ENCODE measurements around the gene ODAD3.
"Not testable (repeated sequence)": the region's sequence is repeated elsewhere in the genome, so short reads cannot be mapped to it uniquely, and the experiment has no call there.

The ODAD3 gene

DNA sequence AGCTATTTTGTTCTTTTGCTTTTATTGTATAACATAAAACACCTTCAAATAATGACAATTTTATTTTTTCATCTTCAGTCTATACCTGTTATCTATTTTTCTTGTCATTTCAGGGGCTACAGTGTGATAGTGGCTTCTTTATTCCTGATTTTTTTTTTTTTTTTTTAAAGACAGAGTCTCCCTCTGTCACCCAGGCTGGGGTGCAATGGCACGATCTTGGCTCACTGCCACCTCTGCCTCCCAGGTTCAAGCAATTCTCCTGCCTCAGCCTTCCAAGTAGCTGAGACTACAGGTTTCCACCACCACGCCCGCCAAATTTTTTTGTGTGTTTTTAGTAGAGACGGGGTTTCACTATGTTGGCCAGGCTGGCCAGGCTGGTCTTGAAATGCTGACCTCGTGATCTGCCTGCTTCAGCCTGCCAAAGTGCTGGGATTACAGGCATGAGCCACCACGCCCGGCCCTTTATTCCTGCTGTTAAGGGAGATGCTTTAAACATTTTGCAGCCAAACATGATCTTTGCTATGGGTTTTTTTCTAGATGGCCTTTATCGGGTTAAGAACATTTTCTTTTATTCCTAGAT, 33.4 kb upstream of the ODAD3 start:
- H3K4me3 Mint-ChIP-seq, DNase-seq: not testable (repeated sequence)

DNA sequence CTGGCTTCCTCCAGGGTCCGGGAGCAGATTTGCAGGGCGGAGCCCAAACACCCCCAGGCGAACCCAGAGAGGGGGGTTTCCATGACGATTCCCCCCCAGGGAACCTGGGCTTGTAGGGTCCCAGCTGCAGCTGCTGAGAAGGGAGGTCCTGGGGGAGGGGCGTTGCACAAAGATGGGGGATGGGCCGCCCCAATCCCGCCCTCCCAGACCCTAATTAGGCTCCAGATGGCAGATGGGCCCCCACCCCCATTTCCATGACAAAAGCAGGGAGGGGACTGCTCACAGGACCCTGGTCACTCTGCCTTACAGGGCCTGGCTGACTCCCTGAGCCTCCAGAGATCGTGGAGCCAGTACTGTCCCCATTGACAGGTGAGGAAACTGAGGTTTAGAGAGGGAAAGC, 30.7 kb upstream of the ODAD3 start:
- Mint-ChIP-seq H3K27ac (no peak overlapping the region), H3K9me3 (no peaks in the 10 kb centered on the region), H3K4me1 (no peaks in the 10 kb centered on the region), H3K4me3 (no peak overlapping the region), H3K27me3 (peaks cover 3% of the 10 kb centered on the region)
- no peak for DNase-seq
- no peak for ATAC-seq

More for the DNA sequence above, 33.4 kb upstream of the ODAD3 start:
- H3K27ac Mint-ChIP-seq, H3K9me3 Mint-ChIP-seq, H3K4me1 Mint-ChIP-seq, ATAC-seq: not testable (repeated sequence)
- H3K27me3 Mint-ChIP-seq, result peaks cover 13% of the 10 kb centered on the region

DNA sequence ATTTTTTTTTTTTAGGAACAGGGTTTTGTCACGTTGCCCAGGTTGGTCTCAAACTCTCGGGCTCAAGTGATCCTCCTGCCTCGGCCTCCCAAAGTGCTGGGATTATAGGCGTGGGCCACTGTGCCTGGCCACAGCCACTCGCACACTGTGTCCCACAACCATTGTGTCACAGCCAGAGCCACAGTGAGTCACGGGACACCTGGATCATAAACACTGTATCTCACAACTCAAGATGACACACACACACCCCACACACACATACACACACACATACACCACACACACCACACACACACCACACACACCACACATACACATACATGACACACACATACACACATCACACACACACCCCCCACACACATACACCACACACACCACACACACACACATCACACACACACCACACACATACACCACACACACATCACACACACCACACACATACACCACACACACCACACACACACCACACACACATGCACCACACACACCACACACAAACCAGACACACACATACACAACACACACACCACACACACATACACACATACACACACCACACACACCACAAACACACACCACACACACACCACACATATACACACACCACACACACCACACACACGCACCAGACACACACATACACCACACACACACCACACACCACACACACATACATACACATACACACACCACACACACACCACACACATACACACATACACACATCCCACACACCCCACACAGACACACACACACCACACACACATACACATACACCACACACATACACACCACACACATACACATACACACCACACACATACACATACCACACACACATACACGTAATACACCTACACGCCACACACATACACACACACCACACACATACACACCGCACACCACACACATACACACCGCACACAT, 29.7 kb upstream of the ODAD3 start:
- Mint-ChIP-seq H3K27ac (no peak overlapping the region), H3K27me3 (peaks cover 13% of the 10 kb centered on the region), H3K4me1 (no peaks in the 10 kb centered on the region), H3K4me3 (no peak overlapping the region), H3K9me3 (no peaks in the 10 kb centered on the region)
- ATAC-seq, result no peak
- no peak for DNase-seq

DNA sequence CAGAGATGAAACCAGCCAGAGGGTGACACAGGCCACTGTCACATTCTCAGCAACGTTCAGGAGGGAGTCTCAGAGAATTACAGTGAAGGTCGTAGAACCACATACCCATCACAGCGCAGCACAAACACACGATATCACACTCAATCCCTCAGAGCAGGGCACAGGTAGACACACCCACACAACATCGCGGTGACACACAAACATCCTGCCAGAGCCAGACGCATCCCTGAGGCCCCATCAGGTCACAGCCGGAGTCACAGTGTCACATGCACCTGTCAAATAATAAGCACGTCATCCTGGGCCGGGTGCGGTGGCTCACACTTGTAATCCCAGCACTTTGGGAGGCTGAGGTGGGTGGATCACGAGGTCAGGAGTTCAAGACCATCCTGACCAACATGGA, 28.5 kb upstream of the ODAD3 start:
- H3K4me1 Mint-ChIP-seq, result no peaks in the 10 kb centered on the region
- H3K9me3 Mint-ChIP-seq, result no peaks in the 10 kb centered on the region
- DNase-seq (no peak), ATAC-seq (no peak)
- no peak overlapping the region for H3K4me3 Mint-ChIP-seq
- no peak overlapping the region for H3K27ac Mint-ChIP-seq
- H3K27me3 Mint-ChIP-seq, result peaks cover 18% of the 10 kb centered on the region

DNA sequence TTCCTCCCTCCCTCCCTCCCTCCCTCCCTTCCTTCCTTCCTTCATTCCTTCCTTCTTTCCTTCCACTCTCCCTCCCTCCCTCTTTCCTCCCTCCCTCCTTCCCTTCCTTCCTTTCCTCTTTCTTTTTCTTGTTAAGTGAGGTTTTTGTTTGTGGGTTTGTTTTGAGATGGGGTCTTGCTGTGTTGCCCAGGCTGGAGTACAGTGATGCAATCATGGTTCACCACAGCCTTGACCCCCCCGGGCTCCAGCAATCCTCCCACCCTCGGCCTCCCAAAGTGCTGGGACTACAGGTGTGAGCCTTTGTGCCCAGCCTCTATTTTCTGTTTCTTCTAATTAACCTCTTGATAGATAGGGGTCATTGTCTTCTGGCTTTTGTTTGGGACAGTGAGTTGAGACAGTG, 26.5 kb upstream of the ODAD3 start:
- no peak overlapping the region for H3K27ac Mint-ChIP-seq
- no peak for ATAC-seq
- H3K4me3 Mint-ChIP-seq, result no peak overlapping the region
- no peaks in the 10 kb centered on the region for H3K9me3 Mint-ChIP-seq
- peaks cover 31% of the 10 kb centered on the region for H3K27me3 Mint-ChIP-seq
- no peak for DNase-seq
- H3K4me1 Mint-ChIP-seq, result no peaks in the 10 kb centered on the region

DNA sequence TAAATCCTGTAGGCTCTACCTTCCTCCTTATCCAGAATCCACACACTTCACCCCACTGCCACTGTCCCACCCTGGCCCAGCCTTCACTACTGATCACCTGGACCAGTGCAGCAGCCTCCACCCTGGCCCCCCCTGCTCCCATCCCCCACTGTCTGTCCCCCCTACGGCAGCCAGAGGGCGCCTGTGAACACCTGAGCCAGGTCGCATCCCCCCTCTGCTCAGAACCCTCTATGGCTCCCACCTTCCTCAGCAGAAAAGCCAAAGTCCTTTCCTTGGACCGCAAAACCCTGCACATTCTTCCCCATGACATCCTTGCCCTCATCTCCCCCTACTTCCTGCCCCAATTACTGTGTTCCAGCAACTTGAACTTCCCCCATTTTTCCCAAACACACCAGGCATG, 25.3 kb upstream of the ODAD3 start:
- Mint-ChIP-seq H3K9me3 (no peaks in the 10 kb centered on the region), H3K27ac (no peak overlapping the region), H3K4me1 (no peaks in the 10 kb centered on the region), H3K27me3 (peaks cover 38% of the 10 kb centered on the region), H3K4me3 (no peak overlapping the region)
- no peak for DNase-seq
- ATAC-seq, result no peak

DNA sequence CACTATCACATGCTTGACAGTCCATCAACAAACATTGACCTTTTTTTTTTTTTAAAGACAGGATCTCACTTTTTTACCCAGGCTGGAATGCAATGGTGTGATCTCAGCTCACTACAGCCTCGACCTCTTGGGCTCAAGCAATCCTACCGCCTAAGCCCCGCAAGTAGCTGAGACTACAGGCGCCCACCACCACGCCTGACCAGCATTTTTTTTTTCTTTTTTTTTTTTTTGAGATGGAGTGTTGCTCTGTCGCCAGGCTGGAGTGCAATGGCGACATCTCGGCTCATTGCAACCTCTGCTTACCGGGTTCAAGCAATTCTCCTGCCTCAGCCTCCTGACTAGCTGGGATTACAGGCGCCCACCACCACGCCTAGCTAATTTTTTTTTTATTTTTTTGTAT, 24.0 kb upstream of the ODAD3 start:
- not testable (repeated sequence) for H3K4me1 Mint-ChIP-seq, ATAC-seq

DNA sequence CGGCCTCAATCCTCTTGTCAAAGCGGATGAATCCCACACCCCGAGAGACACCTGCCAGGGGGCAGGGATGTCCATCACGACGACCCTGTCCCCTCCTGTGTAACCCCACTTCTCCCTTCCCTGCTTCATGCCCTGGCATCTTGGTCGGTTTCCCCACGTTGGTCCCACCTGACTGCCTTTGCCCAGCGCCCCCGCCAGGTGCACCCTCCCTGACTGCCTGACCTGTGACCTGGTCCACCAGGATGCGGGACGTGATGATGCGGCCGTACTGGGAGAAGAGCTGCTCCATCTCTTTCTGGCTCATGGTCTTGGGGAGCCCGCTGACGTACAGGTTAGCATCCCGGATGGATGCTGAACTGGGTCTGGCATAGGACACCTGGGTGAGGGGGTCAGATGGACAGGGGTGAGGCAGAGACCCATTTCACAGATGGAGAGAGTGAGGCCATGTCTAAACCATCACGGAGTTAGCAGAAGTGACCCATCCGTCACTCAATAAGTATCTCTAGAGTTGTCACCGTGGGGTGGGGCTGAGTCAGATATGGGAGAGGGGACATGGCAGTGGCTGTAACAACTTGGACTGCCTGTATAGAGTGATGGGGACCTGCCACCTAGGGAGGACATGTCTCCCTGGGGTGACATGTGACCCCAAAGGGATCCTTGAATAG, 23.4 kb upstream of the ODAD3 start:
- DNase-seq, result no peak
- Mint-ChIP-seq H3K27me3 (peaks cover 38% of the 10 kb centered on the region), H3K4me3 (no peak overlapping the region), H3K4me1 (no peaks in the 10 kb centered on the region), H3K9me3 (no peaks in the 10 kb centered on the region), H3K27ac (no peak overlapping the region)
- ATAC-seq, result no peak

More for the DNA sequence above, 24.0 kb upstream of the ODAD3 start:
- not testable (repeated sequence) for H3K27ac Mint-ChIP-seq, H3K9me3 Mint-ChIP-seq, H3K4me3 Mint-ChIP-seq, DNase-seq
- peaks cover 38% of the 10 kb centered on the region for H3K27me3 Mint-ChIP-seq

DNA sequence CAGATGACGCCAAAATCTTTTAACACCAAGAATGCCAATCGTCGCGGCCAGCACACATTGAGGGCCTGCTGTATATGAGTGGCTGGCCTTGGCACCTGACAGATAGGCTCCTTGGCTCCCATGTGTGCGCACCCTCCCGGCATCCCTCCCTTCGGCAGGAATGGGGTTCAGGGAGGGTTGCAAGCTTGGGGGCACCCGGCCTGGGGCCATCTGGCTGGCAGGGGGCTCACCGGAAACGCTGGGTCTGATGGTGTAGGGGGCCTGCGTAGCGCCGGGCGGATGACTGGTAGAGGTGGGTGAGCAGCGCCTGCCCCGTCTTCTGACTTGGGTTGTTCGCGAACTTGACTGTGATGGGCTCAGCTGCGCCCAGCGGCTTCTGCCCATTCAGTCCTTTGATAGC, 22.9 kb upstream of the ODAD3 start:
- no peak for DNase-seq
- no peak for ATAC-seq
- Mint-ChIP-seq H3K27ac (no peak overlapping the region), H3K9me3 (no peaks in the 10 kb centered on the region), H3K27me3 (peaks cover 38% of the 10 kb centered on the region), H3K4me1 (no peaks in the 10 kb centered on the region), H3K4me3 (no peak overlapping the region)

DNA sequence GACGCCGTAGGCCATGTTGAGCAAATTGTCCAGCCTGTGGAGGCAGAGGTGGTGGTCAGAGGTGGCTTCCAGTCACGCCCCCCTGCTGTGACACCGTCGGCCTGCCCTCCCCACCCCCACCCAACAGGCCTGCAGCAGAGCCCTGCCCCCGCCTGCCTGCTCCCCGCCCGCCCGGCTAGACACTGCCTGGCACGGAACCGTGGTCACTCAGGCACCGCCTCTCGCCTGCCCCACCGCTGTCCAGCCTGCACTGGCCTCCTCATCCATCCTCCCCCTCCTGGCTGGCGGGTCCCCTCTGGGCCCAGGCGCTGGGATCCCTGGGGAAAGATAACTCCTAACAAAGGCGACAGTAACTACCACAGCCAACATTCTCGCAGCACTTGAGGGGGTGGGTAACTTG, 22.2 kb upstream of the ODAD3 start:
- H3K4me1 Mint-ChIP-seq, result no peaks in the 10 kb centered on the region
- H3K9me3 Mint-ChIP-seq, result no peaks in the 10 kb centered on the region
- no peak overlapping the region for H3K4me3 Mint-ChIP-seq
- no peak for DNase-seq
- H3K27me3 Mint-ChIP-seq, result peaks cover 43% of the 10 kb centered on the region
- ATAC-seq, result no peak
- no peak overlapping the region for H3K27ac Mint-ChIP-seq

DNA sequence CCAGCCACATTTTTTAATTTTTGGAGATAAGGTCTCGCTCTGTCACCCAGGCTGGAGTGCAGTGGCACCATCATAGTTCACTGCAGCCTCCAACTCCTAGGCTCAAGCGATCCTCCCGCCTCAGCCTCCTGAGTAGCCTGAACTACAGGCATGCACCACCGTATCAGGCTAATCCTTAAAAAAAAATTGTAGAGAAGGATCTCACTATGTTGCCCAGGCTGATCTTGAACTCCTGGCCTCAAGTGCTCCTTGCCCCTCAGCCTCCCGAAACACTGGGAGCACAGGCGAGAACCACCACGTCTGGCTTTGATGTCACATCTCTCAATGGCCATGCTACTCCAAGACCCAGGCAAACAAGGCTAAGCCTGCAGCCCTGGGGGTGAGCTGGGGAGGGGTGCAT, 21.7 kb upstream of the ODAD3 start:
- DNase-seq (no peak), ATAC-seq (no peak)
- Mint-ChIP-seq H3K27ac (no peak overlapping the region), H3K4me3 (no peak overlapping the region), H3K9me3 (no peaks in the 10 kb centered on the region), H3K4me1 (no peaks in the 10 kb centered on the region), H3K27me3 (peaks cover 43% of the 10 kb centered on the region)

DNA sequence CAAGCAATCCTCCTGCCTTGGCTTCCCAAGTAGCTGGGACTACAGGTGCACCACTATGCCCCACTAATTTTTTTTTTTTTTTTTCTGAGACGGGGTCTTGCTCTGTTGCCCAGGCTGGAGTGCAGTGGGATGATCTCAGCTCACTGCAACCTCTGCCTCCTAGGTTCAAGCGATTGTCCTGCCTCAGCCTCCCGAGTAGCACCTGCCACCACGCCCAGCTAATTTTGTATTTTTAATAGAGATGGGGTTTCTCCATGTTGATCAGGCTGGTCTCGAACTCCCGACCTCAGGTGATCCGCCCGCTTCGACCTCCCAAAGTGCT, 20.3 kb upstream of the ODAD3 start:
- not testable (repeated sequence) for DNase-seq, H3K9me3 Mint-ChIP-seq, H3K4me1 Mint-ChIP-seq, ATAC-seq, H3K4me3 Mint-ChIP-seq
- peaks cover 36% of the 10 kb centered on the region for H3K27me3 Mint-ChIP-seq
- H3K27ac Mint-ChIP-seq, result peak overlapping the region in 1 of 2 donors; percentile 82

DNA sequence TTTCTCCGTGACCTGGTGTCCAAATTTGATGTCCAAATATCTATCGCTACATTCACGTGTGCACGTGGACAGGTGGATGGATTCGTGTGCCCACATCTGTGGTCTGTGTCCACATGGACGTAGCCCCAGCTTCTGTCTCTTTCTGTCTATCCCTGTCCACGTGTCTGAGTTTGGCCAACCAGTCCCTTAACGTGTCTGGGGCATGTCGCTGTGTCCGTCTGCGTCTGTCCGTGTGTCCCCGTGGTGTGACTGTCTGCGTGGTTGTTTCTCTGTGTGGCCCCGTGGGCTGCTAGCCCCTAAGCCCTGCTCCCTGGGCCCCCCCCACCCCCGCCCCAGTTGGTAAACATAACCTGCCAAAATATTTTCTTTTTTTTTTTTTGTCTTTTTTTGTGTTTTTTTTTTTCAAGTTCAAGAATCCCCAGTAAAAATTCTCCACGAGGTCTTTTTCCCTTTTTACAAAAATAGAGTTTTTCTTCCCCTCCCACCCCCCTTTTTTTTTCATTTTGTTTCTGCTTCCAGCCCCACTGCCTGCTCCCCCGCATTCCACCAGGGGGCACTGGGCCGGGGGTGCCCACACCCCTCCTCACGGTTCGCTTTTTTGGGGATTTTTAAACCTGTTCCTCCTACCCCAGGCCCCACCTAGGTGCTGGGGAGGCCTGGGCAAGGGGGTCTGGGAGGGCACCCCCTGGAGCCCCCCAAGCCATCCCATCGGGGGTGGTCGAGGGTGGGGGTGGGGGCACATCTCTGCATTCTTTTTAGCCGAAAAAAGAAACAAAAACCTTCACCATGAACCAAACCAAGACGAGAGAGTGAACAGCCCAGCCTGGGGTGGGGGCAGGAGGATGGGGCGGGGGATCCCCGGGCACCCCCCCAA, 18.8 kb upstream of the ODAD3 start:
- H3K4me3 Mint-ChIP-seq, result no peak overlapping the region
- ATAC-seq (peak; percentile 58), DNase-seq (no peak)
- H3K9me3 Mint-ChIP-seq, result no peaks in the 10 kb centered on the region
- no peak overlapping the region for H3K27ac Mint-ChIP-seq
- H3K4me1 Mint-ChIP-seq, result no peaks in the 10 kb centered on the region
- H3K27me3 Mint-ChIP-seq, result peaks cover 28% of the 10 kb centered on the region

DNA sequence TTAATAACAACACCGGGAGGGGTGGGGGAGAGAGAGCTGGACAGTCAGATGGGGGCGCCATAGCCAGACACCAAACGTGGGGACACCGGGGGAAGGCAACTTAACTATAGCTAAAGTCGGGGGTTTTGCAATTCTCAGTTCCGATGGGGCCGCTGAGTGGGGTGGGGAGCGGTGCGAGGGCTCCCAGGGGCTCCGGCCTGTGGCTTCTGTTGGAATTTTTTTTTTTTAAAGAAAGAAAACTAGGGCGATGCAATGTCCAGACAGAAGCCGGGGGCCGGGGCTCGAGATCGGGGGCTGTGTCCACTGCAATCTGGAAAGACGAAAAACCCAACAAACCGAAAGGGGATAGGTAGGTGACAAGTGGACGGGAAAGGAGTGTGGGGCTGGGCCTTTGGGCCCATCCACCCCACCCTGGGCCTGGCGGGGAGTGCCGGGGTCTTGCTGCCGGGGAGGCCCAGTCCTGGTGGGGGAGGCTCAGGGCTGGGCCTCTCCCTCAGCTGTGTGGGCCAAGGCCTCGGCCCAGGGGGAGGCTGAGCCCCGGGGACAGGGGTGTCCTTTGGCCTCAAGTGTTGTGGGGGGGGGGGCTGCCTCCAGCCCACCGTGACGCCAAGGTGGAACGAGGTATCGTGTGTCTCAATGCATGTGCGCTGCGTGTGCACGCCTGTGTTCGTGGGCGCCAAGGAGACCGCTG, 17.8 kb upstream of the ODAD3 start:
- no peaks in the 10 kb centered on the region for H3K4me1 Mint-ChIP-seq
- DNase-seq (no peak), ATAC-seq (peak; percentile 9)
- H3K27me3 Mint-ChIP-seq, result peaks cover 19% of the 10 kb centered on the region
- H3K27ac Mint-ChIP-seq, result peak overlapping the region in 1 of 2 donors; percentile 39
- H3K4me3 Mint-ChIP-seq, result no peak overlapping the region
- H3K9me3 Mint-ChIP-seq, result no peaks in the 10 kb centered on the region

Measured in stimulated activated naive CD8-positive, alpha-beta T cell treated with anti-CD3 and anti-CD28 coated beads, Interleukin-15, amount 100 ng/mL, for 72 hours (primary cell).